HG02759 (cell line): ENCODE results near the gene RPTOR.

Experiments used
- ATAC-seq: cut with Tn5 transposase; IDR thresholded peaks from one replicate; pipeline ENCODE4 v1.9.1; 2021; ENCODE audit warnings: mild to moderate bottlenecking, moderate library complexity; ENCODE audit not compliant: unreplicated experiment

RPTOR gene

DNA sequence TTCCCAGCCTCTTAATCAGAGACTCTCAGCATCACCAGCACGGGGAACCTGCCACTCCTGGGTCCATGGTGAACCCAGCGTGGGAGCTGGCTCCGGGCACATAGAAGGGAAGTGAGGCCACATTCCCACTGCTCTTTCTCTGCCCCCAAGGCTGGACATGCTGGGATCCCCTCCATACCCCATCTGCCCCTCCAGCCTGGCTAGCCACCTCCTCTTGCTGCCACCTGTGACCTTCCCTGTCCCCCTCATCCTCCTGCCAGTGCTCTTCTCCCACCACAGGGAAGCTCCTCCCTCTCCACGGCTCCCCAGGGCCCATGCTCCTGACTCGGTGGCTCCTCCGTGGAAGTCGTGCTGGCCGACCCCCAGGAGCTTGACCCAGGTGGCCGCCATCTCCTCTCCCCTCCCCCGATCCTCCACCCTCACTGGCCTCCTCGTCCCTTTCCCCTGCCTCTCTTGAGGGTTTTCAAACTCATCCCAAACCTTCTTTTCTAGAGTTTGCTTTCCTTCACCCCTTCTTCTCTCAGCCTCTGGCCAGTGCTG is 307.9 kb downstream of the RPTOR start:
- ATAC-seq: no peak

DNA sequence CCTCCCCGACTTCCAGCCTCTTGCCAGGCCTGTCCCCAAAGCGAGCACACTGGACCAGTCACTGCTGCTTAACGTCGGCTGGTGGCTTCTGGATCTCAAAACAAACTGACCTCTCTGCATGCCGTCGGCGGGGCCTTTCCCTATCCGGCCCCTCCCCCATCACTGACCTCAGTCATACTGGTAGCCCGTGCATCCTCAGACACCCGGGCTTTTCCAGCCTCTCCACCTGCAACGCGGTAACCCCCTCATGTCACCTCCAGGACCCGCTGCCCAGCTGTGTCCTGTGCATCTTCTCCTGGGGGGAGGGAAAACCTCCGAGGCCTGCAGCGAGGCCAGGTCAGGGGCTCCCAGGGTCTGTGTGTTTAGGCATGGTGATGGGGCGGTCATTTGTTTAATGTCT is 308.4 kb downstream of the RPTOR start:
- ATAC-seq: no peak

GRCh38 chr17:80854220-80854619 is 309.6 kb downstream of the RPTOR start:
- ATAC-seq: no peak

DNA sequence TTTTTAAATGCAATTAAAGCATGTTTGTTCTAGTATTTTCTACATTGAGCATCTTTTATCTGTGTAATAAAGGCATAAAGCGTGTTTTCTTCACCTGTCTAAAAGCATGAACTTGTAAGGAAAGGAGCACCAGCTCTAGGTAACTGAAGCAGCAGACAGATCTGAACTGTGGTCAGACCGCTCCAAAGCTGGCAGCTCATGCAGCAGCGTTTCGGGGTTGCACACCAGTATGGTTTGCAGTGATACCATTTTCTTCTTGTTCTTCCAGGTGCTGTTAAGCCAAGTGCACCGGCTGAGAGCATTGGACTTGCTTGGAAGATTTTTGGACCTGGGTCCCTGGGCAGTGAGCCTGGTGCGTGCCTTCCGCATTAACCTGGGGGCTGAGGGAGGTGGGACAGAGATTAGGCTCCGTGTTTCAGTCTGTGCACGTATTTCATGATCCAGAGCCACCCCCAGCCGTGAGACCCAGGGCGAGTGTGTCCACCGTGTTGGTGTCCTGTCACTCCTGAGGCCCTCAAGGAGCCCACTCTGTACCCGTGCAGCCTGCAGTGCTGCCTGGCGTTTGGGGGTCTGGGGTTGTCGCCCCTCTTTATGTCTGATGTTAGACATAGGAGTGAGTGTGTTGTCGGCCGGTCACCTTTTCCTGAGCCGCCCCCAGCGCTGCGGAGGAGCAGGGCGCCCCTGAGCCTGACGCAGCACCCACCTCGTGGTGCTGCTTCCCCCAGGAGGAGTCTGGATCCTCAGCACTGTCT is 310.7 kb downstream of the RPTOR start:
- ATAC-seq: no peak

DNA sequence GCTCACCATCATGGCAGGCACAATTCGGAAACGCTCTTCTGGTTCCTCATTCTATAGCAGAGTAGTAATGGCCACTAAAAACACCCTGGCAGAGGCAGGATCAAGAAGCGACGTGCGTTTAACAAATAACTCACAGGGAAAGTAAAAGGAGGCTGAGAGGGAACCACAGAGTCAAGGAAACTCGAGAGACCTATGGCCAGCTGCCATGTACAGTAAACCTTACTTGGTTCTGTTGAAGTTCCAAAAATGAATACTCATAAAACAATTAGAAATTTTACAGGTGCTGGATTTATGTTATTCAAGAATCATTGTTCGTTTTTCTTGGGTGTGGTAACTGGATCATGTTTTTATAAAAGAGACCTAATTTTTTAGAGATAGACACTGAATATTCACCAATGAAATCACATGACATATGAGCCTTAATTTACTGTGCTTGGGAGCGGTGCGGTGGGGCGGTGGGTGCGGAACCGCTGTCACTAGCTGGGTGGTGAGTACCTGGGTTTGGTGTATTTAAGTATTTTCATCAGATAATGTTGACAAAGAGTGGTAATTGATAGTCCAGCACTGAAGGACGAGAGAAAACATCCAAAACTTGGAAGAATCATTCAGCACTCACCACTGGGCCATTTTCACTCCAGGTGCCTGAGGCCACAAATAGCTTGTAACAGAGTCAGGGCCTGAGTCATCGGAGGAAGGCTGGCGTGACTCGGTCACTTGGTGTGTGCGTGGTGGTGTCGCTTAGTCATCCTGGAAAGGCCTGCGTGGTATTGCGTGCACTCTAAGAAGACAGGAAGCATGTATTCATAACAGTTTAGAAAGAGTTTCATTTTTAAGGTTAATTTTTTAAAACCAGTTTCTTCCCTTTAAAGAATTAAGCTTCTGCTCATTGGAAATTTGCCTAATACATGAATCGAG is 311.6 kb downstream of the RPTOR start:
- ATAC-seq: peak; percentile 85

- peak; percentile 11 for ATAC-seq
Measured at GRCh38 chr17:80856863-80857755, 312.5 kb downstream of the RPTOR start.

- no peak for ATAC-seq
Measured at GRCh38 chr17:80857756-80858171, 313.1 kb downstream of the RPTOR start.

- no peak for ATAC-seq
Measured at GRCh38 chr17:80858301-80859001, 313.8 kb downstream of the RPTOR start.

GRCh38 chr17:80859002-80859941 is 314.6 kb downstream of the RPTOR start:
- no peak for ATAC-seq

- no peak for ATAC-seq
Measured at GRCh38 chr17:80860101-80860671, 315.5 kb downstream of the RPTOR start.

- no peak for ATAC-seq
Measured at GRCh38 chr17:80860703-80861417, 316.2 kb downstream of the RPTOR start.

- no peak for ATAC-seq
Measured at GRCh38 chr17:80861418-80861815, 316.8 kb downstream of the RPTOR start.

DNA sequence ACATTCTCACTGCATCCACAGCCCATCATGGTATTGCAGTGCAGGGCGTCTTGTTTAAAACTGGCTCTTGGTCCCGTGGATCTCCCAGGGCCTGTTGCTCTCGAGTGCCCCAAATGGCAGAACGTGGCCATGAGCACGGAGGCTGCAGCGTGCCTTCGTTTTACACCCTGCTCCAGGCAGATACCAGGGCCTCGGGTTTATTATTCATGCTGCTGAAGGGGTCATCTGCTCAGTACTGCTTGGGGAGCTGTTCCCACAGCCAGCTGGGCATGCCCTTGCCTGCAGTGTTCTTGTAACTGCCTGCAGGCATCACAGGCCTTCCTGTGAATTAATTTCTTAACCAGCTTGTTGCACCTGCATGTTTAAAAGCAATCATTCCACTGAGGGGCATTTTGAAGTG is 317.3 kb downstream of the RPTOR start:
- ATAC-seq: no peak

DNA sequence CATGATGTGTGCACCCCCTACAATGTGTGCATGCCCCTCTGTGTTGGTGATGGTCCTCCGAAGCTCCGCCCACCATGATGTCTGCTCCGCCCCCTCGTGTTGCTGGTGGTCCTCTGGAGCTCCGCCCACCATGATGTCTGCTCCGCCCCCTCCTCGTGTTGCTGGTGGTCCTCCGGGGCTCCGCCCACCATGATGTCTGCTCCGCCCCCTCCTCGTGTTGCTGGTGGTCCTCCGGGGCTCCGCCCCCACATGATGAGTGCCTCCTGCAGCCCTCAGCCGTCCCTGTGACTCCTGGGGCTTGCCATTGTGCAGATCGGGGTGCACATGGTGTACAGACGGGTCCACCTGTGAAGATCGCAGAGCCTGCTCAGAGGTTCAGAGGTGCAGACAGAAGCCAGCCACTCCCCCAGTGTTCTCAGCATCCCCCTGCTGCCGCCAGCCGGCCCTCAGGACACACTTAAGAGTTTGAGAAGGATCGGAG is 317.9 kb downstream of the RPTOR start:
- ATAC-seq: no peak

DNA sequence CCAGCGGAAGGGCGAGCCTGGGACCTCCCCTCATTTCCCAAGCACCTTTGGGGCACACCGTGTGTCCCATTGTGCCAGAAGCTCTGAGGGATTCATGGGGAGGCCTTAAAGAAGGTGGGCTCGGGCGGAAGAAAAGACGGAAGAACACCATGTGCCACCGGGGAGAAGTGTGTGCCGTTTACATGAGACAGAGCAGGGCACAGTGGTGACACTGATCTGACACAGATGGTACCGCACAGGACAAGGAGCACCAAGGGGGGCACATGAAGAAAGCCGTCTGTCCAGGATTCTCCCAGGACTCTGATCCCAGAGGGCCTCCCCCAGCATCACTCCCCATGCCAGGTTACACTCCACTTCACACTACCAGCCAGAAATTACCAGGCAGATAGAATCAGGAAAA is 318.3 kb downstream of the RPTOR start:
- ATAC-seq: no peak

DNA sequence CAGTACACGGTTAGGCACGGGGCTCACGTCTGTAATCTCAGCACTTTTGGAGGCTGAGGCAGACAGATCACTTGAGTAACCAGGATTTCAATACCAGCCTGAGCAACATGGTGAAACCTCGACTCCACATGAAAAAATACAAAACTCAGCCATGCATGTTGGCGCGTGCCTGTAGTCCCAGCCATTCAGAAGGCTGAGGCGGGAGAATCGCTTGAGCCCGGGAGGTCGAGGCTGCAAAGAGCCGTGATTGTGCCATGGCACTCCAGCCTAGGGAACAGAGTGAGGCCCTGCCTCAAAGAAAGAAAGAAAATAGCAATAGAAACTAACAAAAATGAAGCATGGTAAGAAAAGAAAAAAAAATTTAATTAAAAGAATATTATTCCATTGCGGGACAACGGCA is 319.0 kb downstream of the RPTOR start:
- no peak for ATAC-seq

DNA sequence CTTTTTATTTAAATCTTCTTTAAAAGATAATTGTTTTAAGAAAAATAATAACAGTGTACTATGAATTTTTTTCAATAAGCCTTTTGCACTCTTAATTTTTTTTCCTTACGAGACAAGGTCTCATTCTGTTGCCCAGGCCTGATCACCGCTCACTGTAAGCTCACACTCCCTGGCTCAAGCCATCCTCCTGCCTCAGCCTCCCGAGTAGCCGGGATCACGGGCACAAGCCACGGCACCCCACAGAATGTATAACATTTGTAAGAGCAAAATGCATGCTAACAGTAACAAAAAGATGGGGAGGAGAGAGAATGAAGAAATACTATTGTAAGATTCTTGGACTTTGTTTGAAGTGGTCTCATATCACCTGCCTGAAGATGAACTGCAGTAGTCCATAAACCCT is 320.1 kb downstream of the RPTOR start:
- no peak for ATAC-seq
